Subcutaneous abdominal adipose tissue (tissue), 5 donors: ENCODE measurements around the gene FZD1.

ENCODE experiments used
- H3K27ac ChIP-seq: one replicate; pipeline ENCODE4 v1.7.0; 2013; ENCODE audit warnings: low read depth, mild to moderate bottlenecking, inconsistent platforms, low read length, moderate library complexity
- H3K27me3 ChIP-seq, 5 donors: one replicate each; pipeline ENCODE4 v1.7.0; 2013; ENCODE audit warnings: low read length in 5 of 5, inconsistent platforms in 1 of 5; ENCODE audit not compliant: control insufficient read depth in 5 of 5, insufficient read depth in 4 of 5
- H3K36me3 ChIP-seq, 5 donors: one replicate each; pipeline ENCODE4 v1.7.0; 2013; ENCODE audit warnings: low read length in 5 of 5; ENCODE audit not compliant: control insufficient read depth in 5 of 5, insufficient read depth in 5 of 5
- H3K4me1 ChIP-seq, 5 donors: one replicate each; pipeline ENCODE4 v1.7.0; 2013; ENCODE audit warnings: low read length in 5 of 5, mild to moderate bottlenecking in 3 of 5, moderate library complexity in 1 of 5; ENCODE audit not compliant: control insufficient read depth in 5 of 5, insufficient read depth in 5 of 5
- H3K4me3 ChIP-seq, 5 donors: one replicate each; pipeline ENCODE4 v1.7.0; 2013; ENCODE audit warnings: low read length in 5 of 5, low read depth in 1 of 5
- H3K9ac ChIP-seq, 5 donors: one replicate each; pipeline ENCODE4 v1.7.0; 2013; ENCODE audit warnings: low read length in 5 of 5, mild to moderate bottlenecking in 4 of 5, moderate library complexity in 3 of 5
- H3K9me3 ChIP-seq, 5 donors: one replicate each; pipeline ENCODE4 v1.7.0; 2013; ENCODE audit warnings: low read length in 5 of 5; ENCODE audit not compliant: control insufficient read depth in 5 of 5
- donor health status: healthy.
- donor health status: healthy.
- donor health status: healthy.
- donor health status: healthy.
- donor health status: healthy.

The FZD1 gene

GRCh38 chr7:91264046-91264923, at the start of gene FZD1:
TSS of gene FZD1 (plus strand) at chr7:91264433. CDS start at chr7:91264881, 448 bp downstream.
- H3K4me1 ChIP-seq: peaks cover 0 to 42% (median 36%) of the 10 kb centered on the region in 5 donors
- H3K9me3 ChIP-seq: no peaks in the 10 kb centered on the region
- peak within 1 kb of the TSS; percentile 85 to 98 (median 93) for H3K4me3 ChIP-seq
- H3K9ac ChIP-seq: peak within 1 kb of the TSS in 4 of 5 donors; percentile 75 to 83 (median 80)
- H3K27ac ChIP-seq: peak within 1 kb of the TSS; percentile 75
- H3K36me3 ChIP-seq: no peaks in the 10 kb centered on the region
- H3K27me3 ChIP-seq: no peaks in the 10 kb centered on the region

GRCh38 chr7:91226411-91226810, 37.8 kb upstream of the FZD1 start:
- H3K4me3 ChIP-seq: no peak overlapping the region
- H3K9ac ChIP-seq: no peak overlapping the region
- no peak overlapping the region for H3K27ac ChIP-seq
- no peaks in the 10 kb centered on the region for H3K9me3 ChIP-seq
- H3K36me3 ChIP-seq: no peaks in the 10 kb centered on the region
- no peaks in the 10 kb centered on the region for H3K27me3 ChIP-seq
- no peaks in the 10 kb centered on the region for H3K4me1 ChIP-seq

DNA sequence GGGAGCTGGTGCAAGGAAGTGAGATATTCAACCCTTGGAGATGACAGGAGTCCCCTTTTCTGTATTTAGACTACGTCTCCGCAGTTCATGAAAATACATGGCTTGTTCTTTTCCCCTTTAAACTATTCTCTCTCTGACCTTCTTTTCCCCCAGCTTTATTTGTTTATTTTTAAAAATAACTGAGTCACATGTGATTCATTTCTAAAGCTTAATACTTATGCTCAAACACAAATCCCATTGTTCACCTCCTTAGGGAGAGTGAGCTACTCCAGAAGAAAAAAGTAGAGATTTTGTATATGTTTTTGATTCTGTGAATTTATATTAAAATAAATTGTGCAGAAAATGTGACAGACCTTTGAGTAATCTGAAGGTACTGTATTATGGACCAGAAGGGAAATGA, 35.9 kb upstream of the FZD1 start:
- Histone ChIP-seq H3K36me3 (no peaks in the 10 kb centered on the region), H3K9me3 (no peaks in the 10 kb centered on the region), H3K4me1 (no peaks in the 10 kb centered on the region)

DNA sequence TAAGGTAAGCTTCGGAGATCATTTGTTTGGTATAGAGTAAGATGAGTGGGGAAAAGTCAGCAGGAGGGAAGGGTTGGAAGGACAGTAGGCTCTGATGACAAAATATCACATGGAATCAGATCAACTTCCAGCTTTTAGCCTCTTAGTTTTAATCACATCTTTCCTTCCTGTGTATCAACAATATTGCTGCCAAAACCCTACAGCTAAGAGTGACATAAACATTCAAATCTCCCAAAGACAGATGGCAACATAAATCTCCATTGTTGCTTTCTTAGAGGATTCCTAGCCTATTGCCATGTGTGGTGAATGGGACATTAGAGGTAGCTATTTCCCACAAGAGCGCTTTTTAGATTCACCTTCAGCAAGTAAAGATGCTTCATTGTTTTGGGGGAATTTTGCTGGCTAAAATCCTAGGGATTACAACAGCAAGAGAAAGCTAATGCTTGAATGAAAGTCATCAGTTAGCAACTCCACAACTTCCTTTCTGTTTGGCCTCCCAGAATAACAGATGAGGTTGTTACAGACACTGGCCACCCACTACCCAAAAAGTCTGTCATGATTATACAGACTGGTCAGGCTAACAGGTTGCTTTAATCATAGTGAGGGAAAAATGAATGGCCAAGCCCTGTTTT, 35.2 kb upstream of the FZD1 start:
- H3K9me3 ChIP-seq: no peaks in the 10 kb centered on the region
- no peaks in the 10 kb centered on the region for H3K4me1 ChIP-seq
- H3K27me3 ChIP-seq: no peaks in the 10 kb centered on the region
- H3K27ac ChIP-seq: no peak overlapping the region
- no peak overlapping the region for H3K4me3 ChIP-seq
- no peaks in the 10 kb centered on the region for H3K36me3 ChIP-seq
- H3K9ac ChIP-seq: no peak overlapping the region

More for the DNA sequence above, 35.9 kb upstream of the FZD1 start:
- H3K27ac ChIP-seq: no peak overlapping the region
- H3K4me3 ChIP-seq: no peak overlapping the region
- no peaks in the 10 kb centered on the region for H3K27me3 ChIP-seq
- H3K9ac ChIP-seq: no peak overlapping the region

GRCh38 chr7:91230100-91230499, 34.1 kb upstream of the FZD1 start:
- no peaks in the 10 kb centered on the region for H3K27me3 ChIP-seq
- H3K9ac ChIP-seq: no peak overlapping the region
- H3K36me3 ChIP-seq: no peaks in the 10 kb centered on the region
- H3K9me3 ChIP-seq: no peaks in the 10 kb centered on the region
- no peaks in the 10 kb centered on the region for H3K4me1 ChIP-seq
- H3K4me3 ChIP-seq: no peak overlapping the region
- no peak overlapping the region for H3K27ac ChIP-seq

DNA sequence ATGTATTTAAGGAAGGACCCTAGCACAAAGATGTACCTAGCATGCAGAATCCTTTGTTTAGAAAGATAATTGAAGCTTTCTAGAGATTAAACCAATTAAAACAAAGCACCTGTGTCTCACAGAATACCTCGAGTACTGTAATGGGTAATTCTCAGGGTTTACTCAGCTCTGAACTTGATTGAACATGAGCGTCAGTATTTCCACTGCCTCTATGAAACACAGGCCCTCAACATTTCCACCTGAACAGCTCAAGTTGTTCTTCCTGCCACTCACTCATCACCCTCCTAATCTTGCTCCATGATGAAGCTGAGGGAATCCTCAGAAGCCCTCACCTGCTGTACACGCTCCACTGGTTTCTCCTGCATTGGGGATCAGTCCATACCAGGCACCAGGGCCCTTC, 33.7 kb upstream of the FZD1 start:
- no peaks in the 10 kb centered on the region for H3K27me3 ChIP-seq
- H3K9ac ChIP-seq: no peak overlapping the region
- no peaks in the 10 kb centered on the region for H3K4me1 ChIP-seq
- no peak overlapping the region for H3K4me3 ChIP-seq
- no peak overlapping the region for H3K27ac ChIP-seq
- no peaks in the 10 kb centered on the region for H3K9me3 ChIP-seq
- no peaks in the 10 kb centered on the region for H3K36me3 ChIP-seq

DNA sequence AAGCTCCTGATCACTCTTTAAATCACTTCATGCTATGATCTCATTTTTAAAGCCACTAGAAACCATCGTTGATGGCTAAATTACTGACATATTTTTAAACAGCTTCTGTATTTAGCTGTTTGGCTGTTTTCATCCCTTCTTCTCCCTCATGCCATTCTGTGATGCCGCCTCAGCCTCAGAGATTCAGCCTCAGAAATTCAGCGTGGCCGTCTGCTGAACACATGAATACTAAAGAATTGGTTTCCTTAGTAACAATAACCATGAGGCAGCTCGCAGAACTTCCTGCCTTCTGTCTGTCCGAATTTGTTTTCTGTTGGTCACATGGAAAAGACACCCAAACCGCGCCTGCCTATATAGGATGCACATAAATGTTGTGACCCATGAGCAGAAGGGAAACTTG, 31.0 kb upstream of the FZD1 start:
- H3K4me1 ChIP-seq: no peaks in the 10 kb centered on the region
- no peak overlapping the region for H3K9ac ChIP-seq
- H3K27ac ChIP-seq: no peak overlapping the region
- no peaks in the 10 kb centered on the region for H3K9me3 ChIP-seq
- H3K4me3 ChIP-seq: no peak overlapping the region
- no peaks in the 10 kb centered on the region for H3K27me3 ChIP-seq
- H3K36me3 ChIP-seq: no peaks in the 10 kb centered on the region

GRCh38 chr7:91235211-91235832, 28.9 kb upstream of the FZD1 start:
- no peak overlapping the region for H3K27ac ChIP-seq
- H3K4me1 ChIP-seq: peaks cover 3 to 14% (median 13%) of the 10 kb centered on the region in 5 donors
- no peak overlapping the region for H3K9ac ChIP-seq
- no peak overlapping the region for H3K4me3 ChIP-seq
- H3K9me3 ChIP-seq: no peaks in the 10 kb centered on the region
- no peaks in the 10 kb centered on the region for H3K27me3 ChIP-seq
- no peaks in the 10 kb centered on the region for H3K36me3 ChIP-seq

DNA sequence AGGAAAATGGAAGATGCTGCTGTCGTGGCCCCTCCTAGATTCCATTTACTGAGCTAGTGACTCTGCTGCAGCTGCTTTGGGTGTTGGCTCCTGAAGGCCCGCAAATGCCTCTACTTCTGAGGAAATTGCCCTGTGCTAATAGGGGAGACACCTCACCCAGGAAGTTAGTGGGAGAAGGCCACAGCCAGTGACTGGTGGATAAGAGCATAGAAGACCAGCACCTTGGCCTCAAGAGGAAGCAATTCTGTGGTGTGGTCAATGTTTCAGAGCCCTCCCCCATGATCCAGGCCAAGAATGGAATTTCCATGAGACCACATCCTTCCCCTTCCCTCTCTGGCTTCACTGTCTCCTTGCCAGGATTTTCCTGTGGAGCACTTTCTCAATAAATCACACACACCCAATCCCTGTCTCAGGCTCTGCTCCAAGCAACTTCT, 25.0 kb upstream of the FZD1 start:
- H3K36me3 ChIP-seq: no peaks in the 10 kb centered on the region
- H3K4me3 ChIP-seq: peak overlapping the region in 1 of 5 donors; percentile 19
- no peak overlapping the region for H3K9ac ChIP-seq
- H3K4me1 ChIP-seq: peaks cover 3 to 27% (median 18%) of the 10 kb centered on the region in 5 donors
- H3K9me3 ChIP-seq: no peaks in the 10 kb centered on the region
- H3K27me3 ChIP-seq: no peaks in the 10 kb centered on the region
- no peak overlapping the region for H3K27ac ChIP-seq

- Histone ChIP-seq H3K9ac (no peak overlapping the region), H3K27me3 (no peaks in the 10 kb centered on the region), H3K27ac (no peak overlapping the region), H3K4me3 (no peak overlapping the region), H3K9me3 (no peaks in the 10 kb centered on the region), H3K4me1 (peaks cover 3 to 27% (median 18%) of the 10 kb centered on the region in 5 donors), H3K36me3 (no peaks in the 10 kb centered on the region)
These were observed 24.5 kb upstream of the FZD1 start for GRCh38 chr7:91239772-91240171.
